HAP-1 (cell line): Measurements from ENCODE around the gene DEFB129.
"Not testable (repeated sequence)": the region's sequence is repeated elsewhere in the genome, so short reads cannot be mapped to it uniquely, and the experiment has no call there.

Experiments
- DNase-seq, 2 experiments: peaks; one replicate each; pipeline ENCODE4 v3.0.0-alpha.2; 2016 to 2020; ENCODE audit warnings: low spot score in 2 of 2
- H3K27me3 ChIP-seq: fragments of 250-450 bp; sonication (Bioruptor Pico); 2 replicates; pipeline ENCODE4 v1.5.1; 2020; ENCODE audit warnings: low read depth, mild to moderate bottlenecking, moderate library complexity
- H3K36me3 ChIP-seq: fragments of 250-450 bp; sonication (Bioruptor Pico); replicated peaks from 2 replicates; pipeline ENCODE4 v1.5.1; 2020; ENCODE audit warnings: mild to moderate bottlenecking
- H3K4me1 ChIP-seq: fragments of 250-450 bp; sonication (Bioruptor Pico); 2 replicates; pipeline ENCODE4 v1.5.1; 2020; ENCODE audit warnings: mild to moderate bottlenecking
- H3K4me3 ChIP-seq: fragments of 250-450 bp; sonication (Bioruptor Pico); 2 replicates; pipeline ENCODE4 v1.5.1; 2020; ENCODE audit warnings: mild to moderate bottlenecking, moderate library complexity
- H3K9me3 ChIP-seq: fragments of 250-450 bp; sonication (Bioruptor Pico); 2 replicates; pipeline ENCODE4 v1.5.1; 2020; ENCODE audit warnings: mild to moderate bottlenecking, moderate library complexity
- in situ Hi-C: fragments of 300-500 bp; cut with MboI; formaldehyde crosslinking; loops from 3 replicates; pipeline ENCODE4 v1.14.3; 2020; ENCODE audit warnings: low sequenced_read_pairs, inconsistent platforms, mixed read lengths

The DEFB129 gene

GRCh38 chr20:221258-221830 is 5.7 kb upstream of the DEFB129 start:
- H3K4me1 ChIP-seq: no peaks in the 10 kb centered on the region
- DNase-seq: no peak
- no peak overlapping the region for H3K4me3 ChIP-seq
- H3K36me3 ChIP-seq: no peaks in the 10 kb centered on the region
- in situ Hi-C loops: no loop called here
- no peaks in the 10 kb centered on the region for H3K9me3 ChIP-seq
- H3K27me3 ChIP-seq: 0 out of 2 replicates have a peak, but pooled peaks cover 6% of the 10 kb centered on the region

GRCh38 chr20:225879-226278 is 1.2 kb upstream of the DEFB129 start:
- DNase-seq, H3K9me3 ChIP-seq, H3K36me3 ChIP-seq, H3K27me3 ChIP-seq, H3K4me3 ChIP-seq, H3K4me1 ChIP-seq, in situ Hi-C loops: not testable (repeated sequence)

GRCh38 chr20:227439-228105 is 514 bp downstream of the DEFB129 start:
- Histone ChIP-seq H3K27me3 (no peaks in the 10 kb centered on the region), H3K4me3 (no peak overlapping the region), H3K4me1 (no peaks in the 10 kb centered on the region; the same call in 1 of the 2 replicates), H3K9me3 (no peaks in the 10 kb centered on the region), H3K36me3 (no peaks in the 10 kb centered on the region)
- in situ Hi-C loops: no loop called here
- DNase-seq: peak in 1 of 2 experiments; percentile 9

- peak in 1 of 2 experiments; percentile 10 for DNase-seq
- Histone ChIP-seq H3K4me3 (no peak overlapping the region), H3K9me3 (no peaks in the 10 kb centered on the region; the same call in 1 of the 2 replicates), H3K36me3 (no peaks in the 10 kb centered on the region), H3K4me1 (no peaks in the 10 kb centered on the region), H3K27me3 (no peaks in the 10 kb centered on the region)
- in situ Hi-C loops: no loop called here
These were observed 8.8 kb downstream of the DEFB129 start for GRCh38 chr20:235891-236290.

GRCh38 chr20:237489-237888 is 10.4 kb downstream of the DEFB129 start:
- DNase-seq: no peak
- H3K27me3 ChIP-seq: no peaks in the 10 kb centered on the region; the same call in 1 of the 2 replicates
- in situ Hi-C loops: no loop called here
- no peaks in the 10 kb centered on the region; the same call in 1 of the 2 replicates for H3K9me3 ChIP-seq
- H3K4me3 ChIP-seq: no peak overlapping the region
- no peaks in the 10 kb centered on the region for H3K36me3 ChIP-seq
- no peaks in the 10 kb centered on the region for H3K4me1 ChIP-seq

GRCh38 chr20:237929-238328 is 10.9 kb downstream of the DEFB129 start:
- Histone ChIP-seq H3K4me3 (no peak overlapping the region), H3K4me1 (no peaks in the 10 kb centered on the region)
- no peak for DNase-seq

GRCh38 chr20:242905-243304 is 15.8 kb downstream of the DEFB129 start:
- H3K4me3 ChIP-seq: no peak overlapping the region
- DNase-seq: no peak
- in situ Hi-C loops: no loop called here
- H3K36me3 ChIP-seq: no peaks in the 10 kb centered on the region
- no peaks in the 10 kb centered on the region for H3K4me1 ChIP-seq
- H3K27me3 ChIP-seq: no peaks in the 10 kb centered on the region; the same call in 1 of the 2 replicates
- no peaks in the 10 kb centered on the region for H3K9me3 ChIP-seq

More at GRCh38 chr20:237929-238328, 10.9 kb downstream of the DEFB129 start:
- no peaks in the 10 kb centered on the region for H3K36me3 ChIP-seq
- in situ Hi-C loops: no loop called here
- no peaks in the 10 kb centered on the region; the same call in 1 of the 2 replicates for H3K27me3 ChIP-seq
- H3K9me3 ChIP-seq: no peaks in the 10 kb centered on the region; the same call in 1 of the 2 replicates

- in situ Hi-C loops: no loop called here
- peak in 1 of 2 experiments; percentile 43 for DNase-seq
These were observed 24.3 kb downstream of the DEFB129 start for GRCh38 chr20:251354-251753.

GRCh38 chr20:252801-253200 is 25.7 kb downstream of the DEFB129 start:
- no peak overlapping the region for H3K4me3 ChIP-seq
- peaks cover 13% of the 10 kb centered on the region for H3K4me1 ChIP-seq
- in situ Hi-C loops: no loop called here
- H3K36me3 ChIP-seq: no peaks in the 10 kb centered on the region
- H3K9me3 ChIP-seq: no peaks in the 10 kb centered on the region
- DNase-seq: no peak
- no peaks in the 10 kb centered on the region for H3K27me3 ChIP-seq

More at GRCh38 chr20:251354-251753, 24.3 kb downstream of the DEFB129 start:
- Histone ChIP-seq H3K27me3 (no peaks in the 10 kb centered on the region), H3K4me3 (no peak overlapping the region), H3K36me3 (no peaks in the 10 kb centered on the region), H3K9me3 (no peaks in the 10 kb centered on the region), H3K4me1 (peaks cover 13% of the 10 kb centered on the region)

GRCh38 chr20:253447-253846 is 26.4 kb downstream of the DEFB129 start:
- H3K27me3 ChIP-seq, DNase-seq, in situ Hi-C loops, H3K9me3 ChIP-seq, H3K4me3 ChIP-seq, H3K36me3 ChIP-seq: not testable (repeated sequence)
- H3K4me1 ChIP-seq: peaks cover 13% of the 10 kb centered on the region

- H3K4me3 ChIP-seq: no peak within 1 kb of the TSS
- H3K36me3 ChIP-seq: no peaks in the 10 kb centered on the region
- H3K4me1 ChIP-seq: peaks cover 2% of the 10 kb centered on the region; the same call in 1 of the 2 replicates
- no peak for DNase-seq
- H3K27me3 ChIP-seq: no peaks in the 10 kb centered on the region
- in situ Hi-C loops: no loop called here
- no peaks in the 10 kb centered on the region for H3K9me3 ChIP-seq
These were observed 30.4 kb downstream of the DEFB129 start, which contains the start of gene DEFB132 for GRCh38 chr20:257419-257818. Gene DEFB132 (plus strand): TSS chr20:257724. CDS start chr20:257779, 55 bp downstream.

- no peaks in the 10 kb centered on the region for H3K27me3 ChIP-seq
- in situ Hi-C loops: no loop called here
These were observed 31.3 kb downstream of the DEFB129 start for GRCh38 chr20:258269-258858.

GRCh38 chr20:258963-259362 is 31.9 kb downstream of the DEFB129 start:
- Histone ChIP-seq H3K9me3 (no peaks in the 10 kb centered on the region), H3K4me3 (no peak overlapping the region), H3K4me1 (peaks cover 2% of the 10 kb centered on the region; the same call in 1 of the 2 replicates), H3K36me3 (no peaks in the 10 kb centered on the region), H3K27me3 (no peaks in the 10 kb centered on the region)
- DNase-seq: no peak
- in situ Hi-C loops: no loop called here

More at GRCh38 chr20:258269-258858, 31.3 kb downstream of the DEFB129 start:
- no peaks in the 10 kb centered on the region for H3K36me3 ChIP-seq
- peaks cover 2% of the 10 kb centered on the region; the same call in 1 of the 2 replicates for H3K4me1 ChIP-seq
- no peaks in the 10 kb centered on the region for H3K9me3 ChIP-seq
- no peak for DNase-seq
- H3K4me3 ChIP-seq: no peak overlapping the region

- H3K4me3 ChIP-seq: no peak overlapping the region
- no peaks in the 10 kb centered on the region for H3K27me3 ChIP-seq
- DNase-seq: no peak
- H3K36me3 ChIP-seq: no peaks in the 10 kb centered on the region
- H3K9me3 ChIP-seq: no peaks in the 10 kb centered on the region
- in situ Hi-C loops: no loop called here
- peaks cover 2% of the 10 kb centered on the region; the same call in 1 of the 2 replicates for H3K4me1 ChIP-seq
These were observed 32.9 kb downstream of the DEFB129 start for GRCh38 chr20:259981-260380.
